PFSK-1 (cell line): ENCODE data around the gene POLR3E.
A peak's percentile ranks its signal among the peaks of the same experiment; 100 is the strongest.

Experiments used
- FOXP2 ChIP-seq: optimal IDR thresholded peaks from 2 replicates; pipeline ENCODE3; 2011; ENCODE audit warnings: borderline replicate concordance, control low read depth, inconsistent platforms; ENCODE audit not compliant: insufficient read depth; ENCODE audit errors: extremely low read length, extremely low read depth
- POLR2AphosphoS5 ChIP-seq: IDR thresholded peaks from 2 replicates; pipeline ENCODE4 v1.6.1; 2012; ENCODE audit warnings: low read depth, mild to moderate bottlenecking, control low read depth, low read length, moderate library complexity
- REST ChIP-seq, 2 experiments: IDR thresholded peaks; 2 replicates each; pipeline versions ENCODE4 v1.6.1 to v1.8.0; 2011 to 2012; ENCODE audit warnings: low read depth in 2 of 2, low read length in 2 of 2, control low read depth in 1 of 2, inconsistent platforms in 1 of 2, mild to moderate bottlenecking in 1 of 2, moderate library complexity in 1 of 2; ENCODE audit not compliant: insufficient read depth in 1 of 2
- SIN3A ChIP-seq: IDR thresholded peaks from 2 replicates; pipeline ENCODE4 v1.6.1; 2012; ENCODE audit warnings: mild to moderate bottlenecking, low read length, moderate library complexity, borderline replicate concordance; ENCODE audit not compliant: insufficient read depth
- TAF1 ChIP-seq: IDR thresholded peaks from 2 replicates; pipeline ENCODE4 v1.6.1; 2012; ENCODE audit warnings: low read length, control low read depth, borderline replicate concordance; ENCODE audit not compliant: insufficient read depth

The POLR3E gene

GRCh38 chr16:22296225-22297113 lies 740 bp upstream of the POLR3E start:
- TF ChIP-seq SIN3A: no peak
- TF ChIP-seq FOXP2: no peak
- TF ChIP-seq TAF1: no peak
- TF ChIP-seq REST (IDR thresholded peaks at IDR 0.05; ENCODE audit: insufficient read depth in 1 of 2, low read depth in 2 of 2, low read length in 2 of 2): no peak
- TF ChIP-seq POLR2AphosphoS5: no peak

GRCh38 chr16:22297871-22298733 lies 893 bp downstream of the POLR3E start:
- peak; percentile 92 for TF ChIP-seq POLR2AphosphoS5
- TF ChIP-seq TAF1: no peak

DNA sequence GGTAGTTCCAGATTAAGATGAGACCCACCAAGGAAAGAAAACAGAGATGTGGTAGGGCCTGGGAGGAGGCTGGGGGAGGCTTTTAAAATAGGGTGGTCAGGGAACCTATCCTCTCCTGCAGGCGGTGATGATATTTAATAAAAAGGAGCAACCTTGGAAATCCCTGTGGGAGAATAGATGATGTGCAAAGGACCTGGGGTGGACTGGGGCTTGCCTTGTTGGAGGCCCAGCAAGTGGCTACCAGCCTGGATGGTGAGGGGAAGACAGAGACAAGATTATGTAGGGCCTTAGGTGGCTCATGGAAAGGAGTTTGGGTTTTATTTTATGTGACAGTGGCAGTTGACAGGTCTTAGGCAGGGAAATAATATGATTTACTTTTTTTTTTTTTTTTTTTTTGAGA lies 1.8 kb downstream of the POLR3E start:
- TF ChIP-seq FOXP2 (no peak), REST (IDR thresholded peaks at IDR 0.05; ENCODE audit: insufficient read depth in 1 of 2, low read depth in 2 of 2, low read length in 2 of 2) (no peak), TAF1 (no peak), POLR2AphosphoS5 (no peak), SIN3A (no peak)

DNA sequence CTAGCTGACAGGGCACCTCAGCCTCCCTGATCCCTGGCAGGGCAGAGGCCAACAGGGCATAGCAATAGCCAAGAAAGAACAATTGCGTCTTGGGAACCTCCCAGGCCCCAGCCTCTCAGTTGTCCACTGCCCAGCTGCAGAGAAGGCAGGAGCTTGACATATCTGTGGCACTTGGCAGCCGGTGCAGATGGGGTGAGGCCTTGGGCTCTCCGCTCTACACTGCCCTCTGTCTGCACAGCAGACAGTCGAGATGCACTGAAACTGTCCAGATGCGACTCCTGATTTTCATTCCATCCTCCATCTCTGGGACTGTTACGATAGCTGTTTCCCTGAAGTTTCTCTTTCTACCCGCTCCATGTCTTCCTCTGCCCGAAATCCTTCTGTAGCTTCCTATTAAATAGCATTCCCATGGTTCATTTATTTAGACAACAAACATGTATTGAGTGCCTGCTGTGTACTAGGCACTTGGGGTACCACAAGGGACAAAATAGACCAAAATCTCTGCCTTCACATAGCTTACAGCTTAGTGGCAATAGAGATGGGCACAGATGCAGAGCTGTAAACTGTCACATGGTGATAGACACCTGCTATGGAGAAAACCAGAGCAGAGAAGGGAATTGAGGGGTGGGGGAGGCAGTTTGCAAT lies 3.3 kb downstream of the POLR3E start:
- TF ChIP-seq REST (IDR thresholded peaks at IDR 0.05; ENCODE audit: insufficient read depth in 1 of 2, low read depth in 2 of 2, low read length in 2 of 2) (no peak), FOXP2 (no peak), SIN3A (no peak), POLR2AphosphoS5 (no peak), TAF1 (no peak)

DNA sequence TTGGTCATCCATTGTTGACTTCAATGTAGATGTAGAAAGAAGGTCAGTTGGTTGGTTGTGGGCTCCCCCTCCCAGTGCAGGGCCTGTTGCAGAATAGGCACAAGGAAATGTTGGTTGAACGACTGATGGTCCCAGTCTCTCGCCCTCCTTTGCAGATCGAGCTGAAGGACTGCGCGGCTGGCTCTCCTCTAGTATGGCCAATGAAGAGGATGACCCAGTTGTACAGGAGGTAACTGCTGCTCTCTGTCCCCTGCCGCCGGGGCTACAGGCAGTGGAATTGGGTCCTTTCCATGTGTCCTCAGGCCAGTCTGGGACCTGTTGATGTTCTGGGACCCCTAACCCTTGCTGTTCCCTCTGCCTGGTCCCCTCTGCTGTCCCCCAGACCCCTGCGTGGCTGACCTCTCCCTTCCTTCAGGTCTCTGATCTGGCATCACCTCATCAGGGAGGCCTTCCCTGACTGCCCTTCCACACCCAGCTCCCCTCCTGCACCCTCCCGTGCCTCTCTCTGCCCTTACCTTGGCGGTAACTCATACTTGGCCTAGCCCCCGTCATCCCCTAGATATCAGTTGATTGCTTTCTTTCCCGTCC lies 5.7 kb downstream of the POLR3E start:
- TF ChIP-seq SIN3A (no peak), TAF1 (no peak), FOXP2 (no peak), POLR2AphosphoS5 (no peak), REST (IDR thresholded peaks at IDR 0.05; ENCODE audit: insufficient read depth in 1 of 2, low read depth in 2 of 2, low read length in 2 of 2) (no peak)
